ENCODE results near the gene LRMDA. TPM values are rescaled to one million over a fixed set of nuclear protein-coding genes. Genes with fewer than 3 reads are reported as not detected.

The LRMDA gene
- total RNA-seq, 4 donors from 2014 or later = 0.76 to 6.4 (median 1.3) TPM

DNA sequence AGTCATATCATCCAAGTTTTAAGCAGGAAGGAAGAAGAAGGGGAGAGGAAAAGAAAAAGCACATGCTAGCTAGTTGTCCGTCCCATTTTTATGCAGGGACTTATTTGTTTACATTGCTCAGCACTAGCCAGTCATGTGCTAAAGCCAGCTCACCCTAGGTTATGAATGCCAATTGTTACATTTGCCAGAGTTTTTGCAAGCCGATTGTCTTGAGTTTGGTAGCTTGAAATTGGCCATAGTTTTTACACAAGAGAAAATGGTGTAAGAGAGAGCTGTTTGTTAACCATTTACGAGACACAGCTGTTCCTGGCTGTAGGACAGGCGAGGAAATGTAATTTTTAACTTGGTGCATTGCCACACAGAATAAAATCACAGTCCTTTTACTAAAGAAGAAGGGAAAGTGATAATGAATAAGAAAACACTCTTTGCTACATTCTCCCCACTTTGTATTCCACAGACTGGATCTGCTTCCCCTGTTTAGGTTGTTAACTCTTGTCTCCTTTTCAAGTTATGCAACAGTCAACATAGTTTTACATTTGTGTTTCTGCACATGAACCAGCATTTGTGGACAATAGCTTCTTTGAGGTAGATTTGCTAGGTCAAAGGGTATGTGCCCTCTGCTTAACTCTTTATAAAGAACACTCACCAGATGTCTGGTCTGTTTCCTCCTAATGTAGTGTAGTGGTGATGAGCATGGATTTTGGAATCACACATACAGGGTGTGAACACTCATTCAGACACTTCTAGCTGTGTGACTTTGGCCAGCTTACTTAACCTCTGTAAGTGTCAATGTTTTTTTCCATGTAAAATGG is 357.2 kb downstream of the LRMDA start:
- intact Hi-C loops (cut with DNase I; ENCODE audit: low total_unique reads) = no loop called here
- 45 to 49% methylated on average over 4 of the region's 4 CpGs for WGBS, 2 donors
- no peak overlapping the region for H3K4me3 ChIP-seq (ENCODE audit: low read depth, poor library complexity, severe bottlenecking)
- no peak for TF ChIP-seq POLR2A (IDR thresholded peaks at IDR 0.05)
- TF ChIP-seq, protein P1, sequence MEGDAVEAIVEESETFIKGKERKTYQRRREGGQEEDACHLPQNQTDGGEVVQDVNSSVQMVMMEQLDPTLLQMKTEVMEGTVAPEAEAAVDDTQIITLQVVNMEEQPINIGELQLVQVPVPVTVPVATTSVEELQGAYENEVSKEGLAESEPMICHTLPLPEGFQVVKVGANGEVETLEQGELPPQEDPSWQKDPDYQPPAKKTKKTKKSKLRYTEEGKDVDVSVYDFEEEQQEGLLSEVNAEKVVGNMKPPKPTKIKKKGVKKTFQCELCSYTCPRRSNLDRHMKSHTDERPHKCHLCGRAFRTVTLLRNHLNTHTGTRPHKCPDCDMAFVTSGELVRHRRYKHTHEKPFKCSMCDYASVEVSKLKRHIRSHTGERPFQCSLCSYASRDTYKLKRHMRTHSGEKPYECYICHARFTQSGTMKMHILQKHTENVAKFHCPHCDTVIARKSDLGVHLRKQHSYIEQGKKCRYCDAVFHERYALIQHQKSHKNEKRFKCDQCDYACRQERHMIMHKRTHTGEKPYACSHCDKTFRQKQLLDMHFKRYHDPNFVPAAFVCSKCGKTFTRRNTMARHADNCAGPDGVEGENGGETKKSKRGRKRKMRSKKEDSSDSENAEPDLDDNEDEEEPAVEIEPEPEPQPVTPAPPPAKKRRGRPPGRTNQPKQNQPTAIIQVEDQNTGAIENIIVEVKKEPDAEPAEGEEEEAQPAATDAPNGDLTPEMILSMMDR (IDR thresholded peaks at IDR 0.05) = no peak
- DNase-seq (ENCODE audit: low spot score in 2 of 2) = peak in 1 of 2 donors; percentile 68

DNA sequence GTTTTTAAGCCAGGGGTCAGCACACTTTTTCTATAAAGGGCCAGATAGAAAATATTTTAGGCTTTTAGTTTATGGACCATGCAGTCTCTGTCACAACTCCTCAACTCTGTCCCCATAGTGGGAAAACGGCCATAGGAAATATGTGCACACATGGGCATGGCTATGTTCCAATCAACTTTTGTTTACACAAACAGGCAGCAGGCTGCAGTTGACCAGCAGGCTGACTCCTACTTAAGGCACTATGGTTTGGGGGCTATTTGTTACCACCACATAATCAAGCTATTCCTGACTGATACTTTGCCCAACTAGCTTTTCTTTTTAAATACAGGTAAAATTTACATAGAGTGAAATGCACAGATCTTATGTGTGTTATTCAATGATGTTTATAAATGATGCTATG is 362.4 kb downstream of the LRMDA start:
- no peak for DNase-seq (ENCODE audit: low spot score in 2 of 2)
- intact Hi-C loops (cut with DNase I; ENCODE audit: low total_unique reads) = no loop called here
- TF ChIP-seq, protein P1 (IDR thresholded peaks at IDR 0.05) = no peak
- no peak for TF ChIP-seq POLR2A (IDR thresholded peaks at IDR 0.05)
- 68 to 73% methylated on average over 1 of the region's 1 CpG for WGBS, 2 donors
- no peak overlapping the region for H3K4me3 ChIP-seq (ENCODE audit: low read depth, poor library complexity, severe bottlenecking)

DNA sequence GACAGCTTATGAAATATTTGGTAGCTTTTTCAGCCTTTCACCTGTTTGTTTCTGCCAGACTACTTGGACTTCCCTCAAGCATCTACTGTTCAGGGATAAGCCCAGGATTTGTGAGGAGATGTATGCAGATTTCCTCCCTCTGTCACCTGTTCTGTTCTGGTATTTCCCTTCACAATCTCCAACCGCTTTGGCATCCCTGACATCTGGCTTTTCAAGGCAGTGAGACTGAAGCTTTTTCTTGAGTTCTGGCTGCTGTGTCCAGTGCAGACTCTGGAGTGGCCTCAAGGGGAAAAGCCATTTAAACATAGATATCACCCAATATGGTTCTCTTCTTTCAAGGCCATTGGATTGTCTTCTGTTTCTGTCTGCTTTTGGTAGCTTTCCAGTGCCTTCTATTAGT is 369.7 kb downstream of the LRMDA start:
- intact Hi-C loops (cut with DNase I; ENCODE audit: low total_unique reads) = no loop called here
- 92 to 96% methylated on average over 1 of the region's 1 CpG for WGBS, 2 donors
- DNase-seq (ENCODE audit: low spot score in 2 of 2) = no peak
- no peak overlapping the region for H3K4me3 ChIP-seq (ENCODE audit: low read depth, poor library complexity, severe bottlenecking)
- no peak for TF ChIP-seq POLR2A (IDR thresholded peaks at IDR 0.05)
- TF ChIP-seq, protein P1 (IDR thresholded peaks at IDR 0.05) = no peak

DNA sequence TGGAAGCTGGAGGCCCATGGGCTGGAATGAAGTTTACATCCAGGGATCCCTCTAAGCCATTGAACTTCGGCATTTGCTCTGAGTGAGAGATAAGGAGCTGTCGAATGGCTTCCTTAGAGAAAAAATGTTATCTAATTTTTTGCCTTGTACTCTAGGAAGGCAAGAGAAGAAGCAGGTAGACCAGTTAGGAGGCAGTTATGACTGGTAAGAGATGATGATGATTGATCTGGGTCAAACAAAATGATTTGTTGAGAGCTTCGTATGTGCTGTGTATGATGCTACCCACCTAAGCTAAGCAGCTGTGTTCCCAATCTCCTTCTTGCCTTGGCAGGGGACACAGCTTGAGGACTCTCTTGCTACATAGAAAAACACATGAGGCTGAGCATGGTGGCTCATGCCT is 370.2 kb downstream of the LRMDA start:
- no peak overlapping the region for H3K4me3 ChIP-seq (ENCODE audit: low read depth, poor library complexity, severe bottlenecking)
- no peak for TF ChIP-seq POLR2A (IDR thresholded peaks at IDR 0.05)
- TF ChIP-seq, protein P1 (IDR thresholded peaks at IDR 0.05) = no peak
- 87 to 96% methylated on average over 3 of the region's 3 CpGs for WGBS, 2 donors
- no peak for DNase-seq (ENCODE audit: low spot score in 2 of 2)
- intact Hi-C loops (cut with DNase I; ENCODE audit: low total_unique reads) = no loop called here

DNA sequence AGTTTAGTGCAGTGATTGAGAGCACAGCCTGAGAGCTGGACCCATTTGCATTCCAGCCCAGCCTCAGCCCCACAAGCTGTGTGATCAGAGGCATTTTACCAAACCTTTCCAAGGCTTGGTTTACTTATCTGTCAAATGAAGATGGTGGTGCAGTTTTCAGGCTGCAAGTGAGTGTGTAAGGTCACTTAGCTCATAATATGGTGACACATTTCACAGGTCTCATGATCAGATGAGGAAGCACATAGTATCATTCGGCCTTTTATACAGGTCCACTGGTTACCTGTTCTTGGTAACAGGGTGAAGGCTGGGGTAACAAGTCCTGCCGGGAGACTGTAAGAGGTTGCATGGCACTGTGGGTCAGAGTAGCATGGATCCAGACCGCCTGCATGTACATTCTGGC is 371.7 kb downstream of the LRMDA start:
- WGBS, 2 donors = 91 to 95% methylated on average over 3 of the region's 3 CpGs
- TF ChIP-seq, protein P1 (IDR thresholded peaks at IDR 0.05) = no peak
- TF ChIP-seq POLR2A (IDR thresholded peaks at IDR 0.05) = no peak
- no peak overlapping the region for H3K4me3 ChIP-seq (ENCODE audit: low read depth, poor library complexity, severe bottlenecking)
- intact Hi-C loops (cut with DNase I; ENCODE audit: low total_unique reads) = no loop called here
- DNase-seq (ENCODE audit: low spot score in 2 of 2) = no peak
